GM12878 (cell line): ENCODE measurements around the gene ZMYND15. TPM values are rescaled to one million over a fixed set of nuclear protein-coding genes. Genes with fewer than 3 reads are reported as not detected.

Experiments used
- ATAC-seq: fragments of 200-7000 bp; cut with Tn5 transposase; 3 replicates; pipeline ENCODE4 v1.9.1; 2020; ENCODE audit warnings: mild to moderate bottlenecking, moderate library complexity
- BruUV-seq: library from RNA; stranded (reverse); fragments of 400-500 nt; replicated peaks from 2 replicates; lab custom pipeline; 2021; lab: Mats Ljungman, UMichigan
- CTCF ChIA-PET: fragments of 300-600 bp; sonication (Branson Sonifier 250); formaldehyde crosslinking; extraction: SDS; loops from one replicate; lab custom pipeline; 2021; ENCODE audit warnings: inconsistent platforms; lab: Yijun Ruan, JAX
- POLR2A ChIA-PET: fragments of 350-600 bp; formaldehyde crosslinking; extraction: SDS; loops from one replicate; lab custom pipeline; 2021; ENCODE audit warnings: inconsistent platforms; lab: Charles Lee
- RAD21 ChIA-PET: fragments of 300-600 bp; sonication (Branson Sonifier 250); formaldehyde crosslinking; loops from one replicate; lab custom pipeline; 2023; ENCODE audit warnings: antibody characterized with exemption; ENCODE audit not compliant: unreplicated experiment; lab: Charles Lee
- SMC1A ChIA-PET: fragments of 300-600 bp; sonication (Branson Sonifier 250); formaldehyde crosslinking; loops from one replicate; lab custom pipeline; 2023; ENCODE audit not compliant: unreplicated experiment, uncharacterized antibody; lab: Charles Lee
- DNase-seq: peaks from one replicate; pipeline ENCODE4 v3.0.0-alpha.2; 2011; ENCODE audit warnings: low read depth, low spot score
- FAIRE-seq: peaks from 3 replicates; lab custom pipeline; 2011; peaks lifted over from hg19 to GRCh38; lab: Jason Lieb, UNC
- H2AFZ ChIP-seq: 2 replicates; pipeline ENCODE4 v1.6.0; 2011; ENCODE audit warnings: low read depth, low read length, control low read depth; ENCODE audit not compliant: control insufficient read depth
- H3K27ac ChIP-seq: 2 replicates; pipeline ENCODE4 v1.5.1; 2011; ENCODE audit warnings: control low read depth; ENCODE audit not compliant: control insufficient read depth, insufficient read depth
- H3K27me3 ChIP-seq, 2 experiments: replicated peaks in 1 of 2; 2 replicates each; pipeline versions ENCODE4 v1.6.0 to v1.6.1; 2011; ENCODE audit warnings: low read length in 1 of 2; ENCODE audit not compliant: control insufficient read depth in 2 of 2, insufficient read depth in 2 of 2
- H3K36me3 ChIP-seq, 2 experiments: 2 replicates each; pipeline ENCODE4 v1.5.1; 2011; ENCODE audit warnings: low read length in 1 of 2; ENCODE audit not compliant: control insufficient read depth in 2 of 2, insufficient read depth in 2 of 2
- H3K4me1 ChIP-seq: 2 replicates; pipeline ENCODE4 v1.6.1; 2011; ENCODE audit warnings: mild to moderate bottlenecking, low read length, moderate library complexity, mixed read lengths; ENCODE audit not compliant: control insufficient read depth, insufficient read depth
- H3K4me2 ChIP-seq: 2 replicates; pipeline ENCODE4 v1.6.0; 2011; ENCODE audit warnings: control low read depth; ENCODE audit not compliant: control insufficient read depth, insufficient read depth
- H3K4me3 ChIP-seq: fragments of 200-600 bp; sonication (generic); 2 replicates; pipeline ENCODE4 v1.5.1; 2016
- H3K79me2 ChIP-seq: 2 replicates; pipeline ENCODE4 v1.6.0; 2011; ENCODE audit warnings: low read length; ENCODE audit not compliant: control insufficient read depth, insufficient read depth
- H3K9ac ChIP-seq: 2 replicates; pipeline ENCODE4 v1.8.0; 2011; ENCODE audit warnings: low read length, control low read depth, mixed read lengths; ENCODE audit not compliant: control insufficient read depth, insufficient read depth
- H3K9me3 ChIP-seq: replicated peaks from 3 replicates; pipeline ENCODE4 v1.5.1; 2011; ENCODE audit warnings: mild to moderate bottlenecking, low read length; ENCODE audit not compliant: control insufficient read depth, insufficient read depth
- H4K20me1 ChIP-seq: 2 replicates; pipeline ENCODE4 v1.6.0; 2011; ENCODE audit not compliant: control insufficient read depth, insufficient read depth
- GATAD2B ChIP-seq: fragments of 450-650 bp; conservative IDR thresholded peaks from 2 replicates; pipeline ENCODE4 v1.6.1; 2017; ENCODE audit warnings: low read depth, mild to moderate bottlenecking, moderate library complexity
- WGBS: methylation state at CpG from one replicate; pipeline ENCODE4 v1.1.6; 2016; ENCODE audit warnings: low lambda C conversion rate; ENCODE audit not compliant: insufficient replicate concordance, insufficient coverage; ENCODE audit errors: missing lambda C conversion rate; 5-methylcytosine and 5-hydroxymethylcytosine counted together
- in situ Hi-C: fragments of 300-500 bp; cut with MboI; formaldehyde crosslinking; loops from 9 replicates; pipeline ENCODE4 v1.14.3; 2018; ENCODE audit warnings: mixed read lengths
- intact Hi-C: fragments of 100-400 bp; cut with micrococcal nuclease; formaldehyde crosslinking; loops from one replicate; pipeline ENCODE4 v1.14.2; 2022; ENCODE audit not compliant: unreplicated experiment
- polyA plus RNA-seq, 11 experiments: library from polyadenylated mRNA; depleted of rRNA in 4 of 11; unstranded in 6 of 11; stranded (reverse) in 5 of 11; fragments of >200 nt; fragmentation: Nextera tagmentation in 4 of 11; fragmentation: Illumina TruSeq in 1 of 11; extraction: Ambion mirVana in 4 of 11; extraction: Trizol in 1 of 11; gene quantifications; 1 replicate in 1 of 11; 2 replicates in 10 of 11; pipeline versions ENCODE4 v1.2.1 to v1.2.3, GENCODE V29; 2011 to 2016; ENCODE audit warnings: inconsistent platforms in 2 of 11, missing spikeins in 2 of 11, low read depth in 1 of 11
- total RNA-seq, 4 experiments: library from RNA; depleted of rRNA in 3 of 4; stranded (reverse); fragments of >200 nt in 3 of 4; fragmentation: Illumina TruSeq in 1 of 4; extraction: Trizol in 1 of 4; gene quantifications; 2 replicates each; pipeline versions ENCODE4 v1.2.1 to v1.2.3, GENCODE V29; 2013 to 2021
- TF ChIP-seq, protein P1 (sequence below), 3 experiments: IDR thresholded peaks in 2 of 3; conservative IDR thresholded peaks in 1 of 3; 2 replicates each; pipeline ENCODE4 v1.5.1; 2011; ENCODE audit warnings: low read depth in 3 of 3, low read length in 3 of 3, mild to moderate bottlenecking in 3 of 3, control low read depth in 2 of 3, moderate library complexity in 2 of 3, inconsistent platforms in 1 of 3, mixed read lengths in 1 of 3; ENCODE audit not compliant: control insufficient read depth in 2 of 3, insufficient read depth in 1 of 3; ENCODE audit errors: extremely low read depth in 1 of 3

ZMYND15 gene
- total and polyA plus RNA-seq, 10 of the 15 experiments (the other 5 are each of a cell fraction or from before 2014, with no cell fraction given): 0.03 to 0.17 (median 0.06) TPM; not detected in 4

DNA sequence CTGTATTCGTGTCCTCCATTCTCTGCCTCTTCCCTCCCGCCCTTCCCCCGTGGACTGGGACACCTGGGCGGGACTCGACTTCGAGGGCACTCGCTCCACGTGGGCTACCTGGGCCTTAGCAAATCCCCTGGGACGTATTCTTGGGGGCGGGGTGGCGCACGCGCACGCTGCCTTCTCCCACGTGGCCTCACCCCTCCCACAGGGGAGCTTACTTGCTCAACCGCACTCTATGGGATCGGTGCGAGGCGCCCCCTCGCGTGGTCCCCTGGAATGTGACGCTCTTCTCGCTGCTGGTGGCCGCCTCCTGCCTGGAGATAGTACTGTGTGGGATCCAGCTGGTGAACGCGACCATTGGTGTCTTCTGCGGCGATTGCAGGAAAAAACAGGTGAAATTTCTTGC is 43.0 kb downstream of the ZMYND15 start:
- ChIA-PET CTCF (interaction anchor here (0.6 to 0.9 kb wide), 3 partner anchors 73 to 404 kb away, joined by 3 to 4 read pairs (median 3); no protein-coding TSS in a partner anchor), SMC1A (no interaction called here), RAD21 (no interaction called here), POLR2A (interaction anchor here (0.8 kb wide), 1 partner anchor 9 kb away, joined by 4 read pairs; no protein-coding TSS in a partner anchor)
- in situ Hi-C loops (no loop called here), intact Hi-C loops (loop anchor here (10.0 kb wide), 1 partner anchor 48 kb away; the partner anchor contains the start of genes CXCL16, MED11 and ZMYND15)
- 51% methylated on average over 23 of the region's 28 CpGs for whole genome bisulfite sequencing
- ATAC-seq (no peak), DNase-seq (no peak), FAIRE-seq (no peak)
- no peak overlapping the region for H2AFZ ChIP-seq
- H3K9ac ChIP-seq: no peak overlapping the region
- no peaks in the 10 kb centered on the region for H3K9me3 ChIP-seq
- H3K4me3 ChIP-seq: no peak overlapping the region
- no peaks in the 10 kb centered on the region for H3K79me2 ChIP-seq
- H3K27me3 ChIP-seq: peaks cover 13 to 14% of the 10 kb centered on the region in 2 experiments
- TF ChIP-seq GATAD2B: no peak
- TF ChIP-seq, protein P1, sequence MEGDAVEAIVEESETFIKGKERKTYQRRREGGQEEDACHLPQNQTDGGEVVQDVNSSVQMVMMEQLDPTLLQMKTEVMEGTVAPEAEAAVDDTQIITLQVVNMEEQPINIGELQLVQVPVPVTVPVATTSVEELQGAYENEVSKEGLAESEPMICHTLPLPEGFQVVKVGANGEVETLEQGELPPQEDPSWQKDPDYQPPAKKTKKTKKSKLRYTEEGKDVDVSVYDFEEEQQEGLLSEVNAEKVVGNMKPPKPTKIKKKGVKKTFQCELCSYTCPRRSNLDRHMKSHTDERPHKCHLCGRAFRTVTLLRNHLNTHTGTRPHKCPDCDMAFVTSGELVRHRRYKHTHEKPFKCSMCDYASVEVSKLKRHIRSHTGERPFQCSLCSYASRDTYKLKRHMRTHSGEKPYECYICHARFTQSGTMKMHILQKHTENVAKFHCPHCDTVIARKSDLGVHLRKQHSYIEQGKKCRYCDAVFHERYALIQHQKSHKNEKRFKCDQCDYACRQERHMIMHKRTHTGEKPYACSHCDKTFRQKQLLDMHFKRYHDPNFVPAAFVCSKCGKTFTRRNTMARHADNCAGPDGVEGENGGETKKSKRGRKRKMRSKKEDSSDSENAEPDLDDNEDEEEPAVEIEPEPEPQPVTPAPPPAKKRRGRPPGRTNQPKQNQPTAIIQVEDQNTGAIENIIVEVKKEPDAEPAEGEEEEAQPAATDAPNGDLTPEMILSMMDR (IDR thresholded peaks at IDR 0.05 in 2 of 3, conservative IDR thresholded peaks at IDR 0.05 in 1 of 3; ENCODE audit: control insufficient read depth in 2 of 3, extremely low read depth in 1 of 3, insufficient read depth in 1 of 3, low read depth in 3 of 3, low read length in 3 of 3): 0 out of 6 replicates have a peak, but pooled peaks of 1 of the 3 experiments have one; percentile 6
- no peaks in the 10 kb centered on the region for H3K36me3 ChIP-seq
- no TSS peak for BruUV-seq
- peaks cover 4% of the 10 kb centered on the region for H3K4me1 ChIP-seq
- H4K20me1 ChIP-seq: no peaks in the 10 kb centered on the region
- H3K27ac ChIP-seq: no peak overlapping the region
- H3K4me2 ChIP-seq: no peak overlapping the region
